H1 (cell line): Measurements from ENCODE around the gene CORO6. TPM values are rescaled to one million over a fixed set of nuclear protein-coding genes. Genes with fewer than 3 reads are reported as not detected.

ENCODE experiments used
- ASH2L ChIP-seq: fragments of 200-600, 300-600 bp; sonication (generic); IDR thresholded peaks from one replicate; pipeline ENCODE4 v1.7.1; 2017; ENCODE audit warnings: low read length
- CEBPB ChIP-seq: IDR thresholded peaks from 2 replicates; pipeline ENCODE4 v1.6.1; 2012; ENCODE audit warnings: low read depth, low read length
- JUND ChIP-seq: IDR thresholded peaks from 2 replicates; pipeline ENCODE4 v1.6.1; 2011; ENCODE audit warnings: mild to moderate bottlenecking, improper control_type of control experiment, low read length
- KDM5A ChIP-seq: fragments of 200-600 bp; IDR thresholded peaks from 2 replicates; pipeline ENCODE4 v1.7.1; 2012; ENCODE audit warnings: mild to moderate bottlenecking, low read length, inconsistent platforms, mixed read lengths
- POLR2AphosphoS5 ChIP-seq: IDR thresholded peaks from 2 replicates; pipeline ENCODE4 v1.6.1; 2011; ENCODE audit warnings: low read depth, low read length
- RAD21 ChIP-seq, 2 experiments: IDR thresholded peaks in 1 of 2; conservative IDR thresholded peaks in 1 of 2; 2 replicates each; pipeline ENCODE4 v1.6.1; 2011; ENCODE audit warnings: low read depth in 2 of 2, low read length in 2 of 2, improper control_type of control experiment in 1 of 2, inconsistent platforms in 1 of 2, mild to moderate bottlenecking in 1 of 2, moderate library complexity in 1 of 2
- SAP30 ChIP-seq: fragments of 300-600 bp; sonication (generic); IDR thresholded peaks from 2 replicates; pipeline ENCODE4 v1.7.1; 2012; ENCODE audit warnings: low read length, moderate library complexity, mild to moderate bottlenecking, inconsistent platforms; ENCODE audit not compliant: insufficient read depth, insufficient replicate concordance
- TCF12 ChIP-seq: IDR thresholded peaks from 2 replicates; pipeline ENCODE4 v1.6.1; 2011; ENCODE audit warnings: low read depth, mild to moderate bottlenecking, low read length
- ZNF274 ChIP-seq: IDR thresholded peaks from 2 replicates; pipeline ENCODE4 v1.7.0; 2012; ENCODE audit warnings: low read length, borderline replicate concordance; ENCODE audit errors: extremely low read depth
- polyA plus RNA-seq, 7 experiments: library from polyadenylated mRNA; depleted of rRNA in 3 of 7; stranded (reverse) in 5 of 7; unstranded in 2 of 7; fragments of >200 nt in 5 of 7; fragments of 200-250 nt in 2 of 7; gene quantifications; 1 replicate in 5 of 7; 2 replicates in 1 of 7; 4 replicates in 1 of 7; pipeline versions ENCODE4 v1.2.1 to v1.2.3, GENCODE V29; 2011 to 2013; ENCODE audit warnings: missing spikeins in 2 of 7, mixed read lengths in 2 of 7
- total RNA-seq: library from RNA; stranded (reverse); fragmentation: NEBNext Ultra II Directional; extraction: Animal tissue kit (Norgen Biotek cat#: 25700); gene quantifications from 2 replicates; pipeline ENCODE4 v1.2.1, GENCODE V29; 2021
- TF ChIP-seq, protein P1 (sequence below): fragments of 300-600 bp; sonication (generic); IDR thresholded peaks from 2 replicates; pipeline ENCODE4 v1.7.1; 2012; ENCODE audit warnings: low read length, moderate library complexity, mild to moderate bottlenecking, inconsistent platforms; ENCODE audit not compliant: insufficient replicate concordance
- TF ChIP-seq, protein P2 (sequence below): IDR thresholded peaks from 2 replicates; pipeline ENCODE4 v1.6.1; 2012; ENCODE audit warnings: low read length, inconsistent platforms

CORO6 gene
- total and polyA plus RNA-seq, 2 of the 8 experiments (the other 6 are each of a cell fraction or from before 2014, with no cell fraction given): 2.5 to 8.6 TPM

GRCh38 chr17:29612094-29612403, 10.7 kb downstream of the CORO6 start (continued):
- TF ChIP-seq, protein P1, sequence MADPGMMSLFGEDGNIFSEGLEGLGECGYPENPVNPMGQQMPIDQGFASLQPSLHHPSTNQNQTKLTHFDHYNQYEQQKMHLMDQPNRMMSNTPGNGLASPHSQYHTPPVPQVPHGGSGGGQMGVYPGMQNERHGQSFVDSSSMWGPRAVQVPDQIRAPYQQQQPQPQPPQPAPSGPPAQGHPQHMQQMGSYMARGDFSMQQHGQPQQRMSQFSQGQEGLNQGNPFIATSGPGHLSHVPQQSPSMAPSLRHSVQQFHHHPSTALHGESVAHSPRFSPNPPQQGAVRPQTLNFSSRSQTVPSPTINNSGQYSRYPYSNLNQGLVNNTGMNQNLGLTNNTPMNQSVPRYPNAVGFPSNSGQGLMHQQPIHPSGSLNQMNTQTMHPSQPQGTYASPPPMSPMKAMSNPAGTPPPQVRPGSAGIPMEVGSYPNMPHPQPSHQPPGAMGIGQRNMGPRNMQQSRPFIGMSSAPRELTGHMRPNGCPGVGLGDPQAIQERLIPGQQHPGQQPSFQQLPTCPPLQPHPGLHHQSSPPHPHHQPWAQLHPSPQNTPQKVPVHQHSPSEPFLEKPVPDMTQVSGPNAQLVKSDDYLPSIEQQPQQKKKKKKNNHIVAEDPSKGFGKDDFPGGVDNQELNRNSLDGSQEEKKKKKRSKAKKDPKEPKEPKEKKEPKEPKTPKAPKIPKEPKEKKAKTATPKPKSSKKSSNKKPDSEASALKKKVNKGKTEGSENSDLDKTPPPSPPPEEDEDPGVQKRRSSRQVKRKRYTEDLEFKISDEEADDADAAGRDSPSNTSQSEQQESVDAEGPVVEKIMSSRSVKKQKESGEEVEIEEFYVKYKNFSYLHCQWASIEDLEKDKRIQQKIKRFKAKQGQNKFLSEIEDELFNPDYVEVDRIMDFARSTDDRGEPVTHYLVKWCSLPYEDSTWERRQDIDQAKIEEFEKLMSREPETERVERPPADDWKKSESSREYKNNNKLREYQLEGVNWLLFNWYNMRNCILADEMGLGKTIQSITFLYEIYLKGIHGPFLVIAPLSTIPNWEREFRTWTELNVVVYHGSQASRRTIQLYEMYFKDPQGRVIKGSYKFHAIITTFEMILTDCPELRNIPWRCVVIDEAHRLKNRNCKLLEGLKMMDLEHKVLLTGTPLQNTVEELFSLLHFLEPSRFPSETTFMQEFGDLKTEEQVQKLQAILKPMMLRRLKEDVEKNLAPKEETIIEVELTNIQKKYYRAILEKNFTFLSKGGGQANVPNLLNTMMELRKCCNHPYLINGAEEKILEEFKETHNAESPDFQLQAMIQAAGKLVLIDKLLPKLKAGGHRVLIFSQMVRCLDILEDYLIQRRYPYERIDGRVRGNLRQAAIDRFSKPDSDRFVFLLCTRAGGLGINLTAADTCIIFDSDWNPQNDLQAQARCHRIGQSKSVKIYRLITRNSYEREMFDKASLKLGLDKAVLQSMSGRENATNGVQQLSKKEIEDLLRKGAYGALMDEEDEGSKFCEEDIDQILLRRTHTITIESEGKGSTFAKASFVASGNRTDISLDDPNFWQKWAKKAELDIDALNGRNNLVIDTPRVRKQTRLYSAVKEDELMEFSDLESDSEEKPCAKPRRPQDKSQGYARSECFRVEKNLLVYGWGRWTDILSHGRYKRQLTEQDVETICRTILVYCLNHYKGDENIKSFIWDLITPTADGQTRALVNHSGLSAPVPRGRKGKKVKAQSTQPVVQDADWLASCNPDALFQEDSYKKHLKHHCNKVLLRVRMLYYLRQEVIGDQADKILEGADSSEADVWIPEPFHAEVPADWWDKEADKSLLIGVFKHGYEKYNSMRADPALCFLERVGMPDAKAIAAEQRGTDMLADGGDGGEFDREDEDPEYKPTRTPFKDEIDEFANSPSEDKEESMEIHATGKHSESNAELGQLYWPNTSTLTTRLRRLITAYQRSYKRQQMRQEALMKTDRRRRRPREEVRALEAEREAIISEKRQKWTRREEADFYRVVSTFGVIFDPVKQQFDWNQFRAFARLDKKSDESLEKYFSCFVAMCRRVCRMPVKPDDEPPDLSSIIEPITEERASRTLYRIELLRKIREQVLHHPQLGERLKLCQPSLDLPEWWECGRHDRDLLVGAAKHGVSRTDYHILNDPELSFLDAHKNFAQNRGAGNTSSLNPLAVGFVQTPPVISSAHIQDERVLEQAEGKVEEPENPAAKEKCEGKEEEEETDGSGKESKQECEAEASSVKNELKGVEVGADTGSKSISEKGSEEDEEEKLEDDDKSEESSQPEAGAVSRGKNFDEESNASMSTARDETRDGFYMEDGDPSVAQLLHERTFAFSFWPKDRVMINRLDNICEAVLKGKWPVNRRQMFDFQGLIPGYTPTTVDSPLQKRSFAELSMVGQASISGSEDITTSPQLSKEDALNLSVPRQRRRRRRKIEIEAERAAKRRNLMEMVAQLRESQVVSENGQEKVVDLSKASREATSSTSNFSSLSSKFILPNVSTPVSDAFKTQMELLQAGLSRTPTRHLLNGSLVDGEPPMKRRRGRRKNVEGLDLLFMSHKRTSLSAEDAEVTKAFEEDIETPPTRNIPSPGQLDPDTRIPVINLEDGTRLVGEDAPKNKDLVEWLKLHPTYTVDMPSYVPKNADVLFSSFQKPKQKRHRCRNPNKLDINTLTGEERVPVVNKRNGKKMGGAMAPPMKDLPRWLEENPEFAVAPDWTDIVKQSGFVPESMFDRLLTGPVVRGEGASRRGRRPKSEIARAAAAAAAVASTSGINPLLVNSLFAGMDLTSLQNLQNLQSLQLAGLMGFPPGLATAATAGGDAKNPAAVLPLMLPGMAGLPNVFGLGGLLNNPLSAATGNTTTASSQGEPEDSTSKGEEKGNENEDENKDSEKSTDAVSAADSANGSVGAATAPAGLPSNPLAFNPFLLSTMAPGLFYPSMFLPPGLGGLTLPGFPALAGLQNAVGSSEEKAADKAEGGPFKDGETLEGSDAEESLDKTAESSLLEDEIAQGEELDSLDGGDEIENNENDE: no peak
- TF ChIP-seq CEBPB (no peak), SAP30 (no peak), ZNF274 (no peak), KDM5A (no peak), POLR2AphosphoS5 (no peak), JUND (no peak), ASH2L (no peak), RAD21 (IDR thresholded peaks at IDR 0.05 in 1 of 2, conservative IDR thresholded peaks at IDR 0.05 in 1 of 2; ENCODE audit: low read depth in 2 of 2, low read length in 2 of 2) (no peak), TCF12 (no peak)
- TF ChIP-seq, protein P2, sequence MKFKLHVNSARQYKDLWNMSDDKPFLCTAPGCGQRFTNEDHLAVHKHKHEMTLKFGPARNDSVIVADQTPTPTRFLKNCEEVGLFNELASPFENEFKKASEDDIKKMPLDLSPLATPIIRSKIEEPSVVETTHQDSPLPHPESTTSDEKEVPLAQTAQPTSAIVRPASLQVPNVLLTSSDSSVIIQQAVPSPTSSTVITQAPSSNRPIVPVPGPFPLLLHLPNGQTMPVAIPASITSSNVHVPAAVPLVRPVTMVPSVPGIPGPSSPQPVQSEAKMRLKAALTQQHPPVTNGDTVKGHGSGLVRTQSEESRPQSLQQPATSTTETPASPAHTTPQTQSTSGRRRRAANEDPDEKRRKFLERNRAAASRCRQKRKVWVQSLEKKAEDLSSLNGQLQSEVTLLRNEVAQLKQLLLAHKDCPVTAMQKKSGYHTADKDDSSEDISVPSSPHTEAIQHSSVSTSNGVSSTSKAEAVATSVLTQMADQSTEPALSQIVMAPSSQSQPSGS: no peak
